NCI-H69 (cell line): ENCODE results near the gene TMEM175.
"Not testable (repeated sequence)": the region's sequence is repeated elsewhere in the genome, so short reads cannot be mapped to it uniquely, and the experiment has no call there.

Source experiments
- DNase-seq: peaks from one replicate; lab custom pipeline; 2025; lab: John Stamatoyannopoulos, UW

TMEM175 gene

DNA sequence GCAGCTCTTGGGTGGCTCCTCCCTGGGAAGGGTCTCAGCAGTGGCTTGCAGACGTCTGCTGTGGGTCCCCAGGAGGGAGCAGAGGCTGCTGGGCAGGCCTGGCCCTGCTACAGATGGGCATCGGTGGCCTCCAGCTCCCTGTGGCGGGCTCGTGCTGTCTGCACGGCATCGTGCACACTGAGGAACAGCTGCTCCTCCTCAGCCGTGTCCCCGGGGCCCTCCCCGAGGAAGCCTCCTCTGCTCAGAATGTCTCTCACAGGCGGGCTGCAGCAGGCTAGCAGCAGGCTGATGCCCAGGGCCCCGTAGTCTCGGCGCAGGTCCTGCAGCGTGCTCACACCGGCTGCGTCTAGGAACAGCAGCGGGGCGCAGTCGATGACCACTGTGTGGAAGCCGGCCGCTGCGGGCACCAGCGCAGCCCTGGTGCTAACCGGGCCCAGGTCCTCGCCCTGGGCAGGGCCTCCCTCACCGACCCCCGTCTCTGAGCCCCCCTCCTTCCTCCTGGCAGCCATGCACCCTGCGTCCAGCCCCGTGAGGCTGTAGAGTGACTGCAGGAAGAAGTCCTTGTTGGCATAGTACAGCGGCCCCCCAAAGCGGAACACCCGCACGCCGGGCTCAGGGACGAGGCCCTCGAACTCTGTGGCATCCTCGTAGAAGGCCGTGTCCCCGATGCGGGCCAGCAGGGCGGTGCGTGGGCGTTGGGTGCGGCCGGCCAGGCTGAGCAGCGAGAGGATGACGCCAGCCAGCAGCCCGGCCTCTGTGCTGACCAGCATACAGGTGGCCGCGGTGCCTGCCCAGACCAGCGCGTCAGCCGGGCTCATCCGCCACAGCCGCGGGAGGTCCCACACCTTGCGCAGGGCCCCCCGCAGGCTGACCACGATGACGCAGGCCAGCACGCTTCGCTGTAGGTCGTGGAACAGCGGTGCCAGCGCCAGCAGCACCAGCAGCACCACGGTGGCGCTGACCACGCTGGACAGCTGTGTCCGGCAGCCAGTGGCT, 56.8 kb downstream of the TMEM175 start:
- no peak for DNase-seq

DNA sequence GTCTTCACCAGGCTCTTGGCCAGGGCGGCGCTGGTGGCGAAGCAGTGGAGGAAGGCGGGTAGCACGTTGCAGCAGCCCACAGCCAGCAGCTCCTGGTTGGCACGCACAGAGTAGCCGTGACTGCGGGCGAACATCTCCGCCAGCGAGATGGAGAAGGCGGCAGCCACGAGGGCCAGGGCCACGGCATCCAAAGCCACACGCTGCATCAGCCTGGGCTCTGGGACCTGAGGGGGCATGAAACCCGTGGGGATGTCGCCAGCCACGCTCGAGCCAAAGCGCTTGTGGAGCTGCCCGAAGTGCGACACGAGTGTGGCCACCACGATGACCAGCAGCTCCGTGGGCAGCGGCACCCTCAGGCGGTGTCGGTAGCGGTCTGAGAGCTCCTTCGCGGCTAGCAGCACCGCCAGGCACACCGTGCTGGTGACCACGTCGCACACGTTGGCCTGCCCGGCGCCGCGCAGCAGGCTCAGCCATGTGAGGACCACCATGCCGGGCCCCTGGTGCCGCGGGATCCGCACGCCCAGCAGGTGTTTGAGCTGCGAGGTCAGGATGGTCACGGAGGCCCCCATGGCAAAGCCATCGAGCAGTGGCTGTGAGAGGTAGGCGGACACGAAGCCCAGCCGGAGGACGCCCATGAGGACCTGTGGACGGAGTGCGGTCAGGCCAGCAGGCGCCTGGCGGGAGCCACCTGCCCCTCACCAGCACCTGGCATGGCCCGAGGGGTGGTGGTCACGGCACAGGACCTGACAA, 57.6 kb downstream of the TMEM175 start:
- DNase-seq = no peak

DNA sequence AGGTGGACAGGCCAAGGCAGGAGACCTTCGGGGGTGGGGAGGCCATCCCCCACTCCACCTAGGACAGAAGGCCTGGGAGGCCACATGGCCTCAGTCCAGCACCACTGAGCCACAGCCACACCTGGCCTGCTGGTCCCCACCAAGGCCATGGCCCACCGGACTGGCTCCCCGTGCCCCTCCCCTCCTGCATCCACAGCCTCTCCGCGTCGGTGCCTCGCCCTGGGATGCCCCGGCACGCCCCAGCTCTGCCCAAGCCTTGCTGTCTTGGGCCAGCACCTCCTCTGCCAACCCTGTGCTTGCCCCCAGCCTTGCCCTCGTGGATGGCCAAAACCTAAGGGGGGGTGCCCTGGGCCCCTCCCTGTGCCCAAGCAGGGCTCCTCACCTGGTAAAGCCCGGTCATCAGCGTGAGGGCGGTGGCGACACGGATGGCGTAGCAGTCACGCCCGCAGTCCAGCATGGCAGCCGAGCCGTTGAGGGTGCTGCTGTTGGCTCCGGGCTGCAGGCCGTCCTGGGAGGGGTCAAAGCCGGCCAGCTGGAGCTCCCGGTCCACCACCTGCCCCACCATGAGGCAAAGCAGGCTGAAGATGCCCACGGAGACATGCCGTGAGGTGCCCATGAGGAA, 58.6 kb downstream of the TMEM175 start:
- no peak for DNase-seq

DNA sequence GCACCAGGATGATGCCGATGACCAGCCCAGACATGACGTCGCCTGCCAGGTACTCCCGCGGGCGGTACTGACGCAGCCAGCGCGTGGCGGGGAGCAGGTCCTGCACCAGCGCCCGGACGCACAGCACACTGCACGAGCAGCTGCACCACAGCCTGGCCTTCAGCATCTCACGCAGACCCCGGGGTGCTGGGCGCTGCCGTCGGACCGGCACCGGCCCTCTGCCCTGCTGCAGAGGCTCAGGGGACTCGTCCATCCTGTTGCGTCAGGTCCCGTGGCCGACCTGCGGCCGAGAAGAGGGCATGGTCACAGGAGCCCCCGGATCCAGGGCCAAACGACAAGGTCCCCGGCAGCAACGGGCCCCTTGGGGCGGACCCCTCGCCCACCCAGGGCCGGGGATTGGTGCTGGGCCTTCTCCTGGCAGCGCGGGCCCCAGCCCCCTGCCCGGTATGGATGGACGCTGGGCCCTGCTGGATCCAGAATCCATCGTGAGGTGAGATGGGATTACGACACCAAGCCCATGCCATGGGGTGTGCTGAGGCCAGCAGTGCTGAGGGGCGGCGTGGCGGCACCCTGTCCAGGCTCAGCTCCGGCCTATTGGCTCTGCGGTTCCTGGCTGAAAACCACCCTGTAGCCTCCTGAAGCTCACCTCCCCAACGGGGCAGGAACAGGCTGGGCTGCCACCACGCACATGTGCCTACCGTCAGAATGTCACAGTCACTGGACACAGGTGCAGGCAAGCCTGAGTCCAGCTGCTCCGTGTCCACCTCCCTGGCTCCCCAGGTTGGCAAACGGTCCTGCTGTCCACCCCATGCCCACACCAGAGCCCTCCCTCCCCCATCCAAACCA, 59.4 kb downstream of the TMEM175 start:
- DNase-seq = no peak

DNA sequence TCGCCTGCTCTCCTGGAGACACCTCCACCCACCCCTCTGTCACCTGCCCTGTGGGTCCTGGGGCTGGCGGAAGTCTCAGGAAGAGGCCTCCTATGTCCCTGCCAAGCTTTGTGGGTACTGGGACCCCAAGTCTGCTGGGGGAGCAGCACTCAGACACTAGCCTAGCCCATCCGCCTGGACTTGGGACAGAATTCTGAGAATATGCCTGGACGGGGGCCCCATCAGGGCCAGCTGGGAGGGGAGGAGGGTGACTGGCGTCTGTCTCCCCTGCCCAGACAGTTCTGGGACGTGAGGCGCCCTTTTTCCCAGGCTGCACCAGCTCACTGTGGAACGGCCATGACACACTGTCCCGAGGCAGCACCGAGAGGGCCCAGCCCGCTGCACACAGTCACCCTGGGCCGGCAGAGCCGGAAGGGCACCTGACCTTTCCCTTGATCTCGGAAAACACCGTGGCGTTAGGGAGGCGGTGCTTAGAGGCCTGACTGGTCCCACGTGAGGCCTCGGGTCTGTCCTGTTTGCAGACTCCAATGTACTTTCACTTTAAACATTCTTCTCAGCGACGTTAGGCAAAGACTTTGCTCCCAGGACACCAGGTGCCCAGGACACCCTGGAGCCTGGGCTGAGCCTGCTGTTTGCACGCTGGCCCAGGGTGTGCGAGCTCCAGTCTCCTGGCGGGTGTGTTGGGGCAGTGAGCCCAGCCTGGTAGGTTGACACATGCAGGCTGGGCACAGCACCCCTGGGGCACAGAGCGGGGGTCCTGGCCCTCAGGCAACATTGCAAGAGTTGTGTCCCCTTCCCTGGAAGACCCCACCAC, 60.2 kb downstream of the TMEM175 start:
- DNase-seq = no peak

DNA sequence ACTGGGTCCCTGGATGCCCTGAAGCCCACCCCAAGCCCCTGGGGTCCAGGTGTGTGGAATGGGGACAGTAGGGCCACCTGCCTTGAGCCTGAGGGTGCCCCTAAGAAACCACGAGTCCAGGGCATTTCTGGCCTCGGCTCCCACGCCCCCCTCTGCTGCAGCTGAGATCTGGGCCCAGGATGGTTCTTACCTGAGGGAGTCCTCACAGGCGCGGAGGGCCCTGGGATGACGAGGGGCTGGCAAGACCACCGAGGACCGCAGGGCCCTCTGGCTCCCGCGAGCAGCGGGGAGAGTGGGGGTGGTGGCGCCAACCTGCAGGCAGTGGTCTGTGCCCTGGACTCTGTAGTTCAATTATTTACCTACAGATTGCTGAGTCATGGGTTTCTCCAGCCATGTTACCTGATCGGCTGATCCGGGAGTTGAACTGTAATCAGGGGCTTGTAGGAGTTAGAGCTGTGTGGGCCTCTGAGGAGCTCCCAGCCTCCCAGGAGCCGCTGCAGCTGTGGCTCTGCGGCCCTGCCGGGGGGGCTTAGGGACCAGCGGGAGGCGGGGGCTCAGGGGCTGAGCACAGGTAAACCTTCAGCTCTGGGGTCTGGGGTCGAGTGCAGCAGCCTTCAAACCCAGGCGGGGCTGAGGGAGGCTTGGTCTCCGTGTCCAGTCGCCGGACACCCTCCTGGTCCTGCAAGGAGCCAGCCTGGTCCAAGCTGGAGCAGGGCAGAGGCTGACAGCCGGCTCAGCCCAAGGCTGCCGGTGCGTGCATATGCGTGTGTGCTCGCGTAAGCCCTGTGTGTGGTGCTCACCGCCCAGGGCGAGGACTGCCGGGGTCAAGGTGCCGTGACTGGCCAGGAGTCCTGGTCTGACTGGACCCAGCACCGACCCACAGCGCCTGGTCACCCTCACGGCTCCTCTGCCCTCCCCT, 61.1 kb downstream of the TMEM175 start, which contains the start of gene SLC26A1:
SLC26A1 (minus strand) TSS at position 294 of the 919 bp plus-strand sequence. CDS start 1,701 bp downstream, outside the sequence.
- no peak for DNase-seq

DNA sequence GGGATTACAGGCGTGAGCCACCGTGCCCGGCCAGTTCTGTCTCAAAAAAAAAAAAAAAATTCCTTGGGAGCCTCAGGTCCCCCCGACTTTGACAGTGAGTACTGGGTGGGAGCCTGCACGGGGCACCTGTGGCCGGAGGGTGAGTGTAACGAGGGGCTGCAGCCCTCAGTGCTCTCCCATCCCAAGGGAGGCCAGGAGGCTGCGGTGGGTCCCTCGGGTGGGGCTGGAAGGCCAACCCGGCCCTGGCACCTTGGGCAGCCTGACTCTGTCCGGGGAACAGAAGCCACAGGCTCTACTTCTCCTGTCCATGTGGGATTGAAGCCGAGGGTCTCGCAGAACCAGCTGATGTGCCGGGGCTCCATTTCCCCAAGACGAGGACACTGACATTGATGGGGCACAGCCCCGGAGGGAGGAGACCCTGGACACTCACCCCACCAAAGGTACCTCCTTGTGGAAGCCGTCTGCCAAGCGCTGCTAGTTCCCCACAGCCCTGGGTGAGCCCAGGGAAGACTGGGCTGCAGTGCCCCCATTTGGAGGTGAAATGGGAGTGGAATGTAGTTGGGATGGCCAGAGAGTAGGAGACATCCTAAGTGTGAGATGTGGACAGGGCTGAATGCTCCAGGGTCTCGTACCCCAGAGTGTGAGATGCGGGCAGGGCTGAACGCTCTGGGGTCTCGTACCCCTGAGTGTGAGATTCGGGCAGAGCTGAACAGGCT, 63.2 kb downstream of the TMEM175 start:
- no peak for DNase-seq

DNA sequence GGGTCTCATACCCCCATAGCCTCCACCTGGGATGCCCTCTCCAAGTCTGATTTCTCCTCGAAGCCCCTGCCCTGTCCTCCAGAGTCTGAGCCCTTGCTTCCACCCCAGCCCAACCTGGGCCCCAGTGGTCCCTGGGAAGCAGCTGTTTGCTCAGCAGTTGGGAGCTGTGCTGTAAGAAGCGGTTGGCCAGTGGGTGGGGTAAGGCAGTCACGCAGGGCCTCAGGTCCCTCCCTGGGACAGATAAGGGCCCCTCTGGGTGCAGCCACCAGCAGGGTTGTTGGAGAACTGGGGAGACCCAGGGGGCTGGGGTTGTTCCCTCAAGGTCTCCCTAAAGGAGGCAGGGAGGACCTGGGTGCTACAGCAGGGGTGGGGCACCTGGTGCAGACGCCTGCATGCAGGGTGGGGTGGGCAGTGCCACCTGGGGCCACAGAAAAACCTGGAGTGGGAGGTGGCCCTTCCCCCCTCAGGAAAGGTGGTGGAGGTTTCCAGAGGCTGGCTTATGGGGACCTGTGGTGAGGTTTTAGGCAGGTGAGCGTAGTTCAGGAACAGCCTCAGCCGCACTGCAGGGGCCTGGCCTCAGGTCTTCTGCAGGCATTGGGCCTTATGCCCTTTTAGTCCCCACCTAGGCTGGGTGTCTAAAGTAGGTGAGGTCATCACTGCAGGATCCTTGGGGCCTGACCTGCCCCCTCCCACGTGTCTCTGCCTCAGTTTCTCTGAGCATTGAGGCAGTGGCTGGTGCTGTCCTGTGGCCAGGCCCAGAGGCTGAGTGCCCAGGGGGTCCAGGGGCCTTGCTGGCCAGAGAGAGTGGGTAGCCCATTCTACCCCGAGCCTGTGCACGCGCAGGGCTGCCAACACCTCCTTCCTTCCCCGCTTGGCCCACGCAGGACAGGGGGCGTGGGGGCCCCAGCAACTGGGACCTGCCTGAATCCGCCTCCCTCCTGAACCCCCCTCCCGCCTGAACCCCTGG, 64.1 kb downstream of the TMEM175 start:
- no peak for DNase-seq

DNA sequence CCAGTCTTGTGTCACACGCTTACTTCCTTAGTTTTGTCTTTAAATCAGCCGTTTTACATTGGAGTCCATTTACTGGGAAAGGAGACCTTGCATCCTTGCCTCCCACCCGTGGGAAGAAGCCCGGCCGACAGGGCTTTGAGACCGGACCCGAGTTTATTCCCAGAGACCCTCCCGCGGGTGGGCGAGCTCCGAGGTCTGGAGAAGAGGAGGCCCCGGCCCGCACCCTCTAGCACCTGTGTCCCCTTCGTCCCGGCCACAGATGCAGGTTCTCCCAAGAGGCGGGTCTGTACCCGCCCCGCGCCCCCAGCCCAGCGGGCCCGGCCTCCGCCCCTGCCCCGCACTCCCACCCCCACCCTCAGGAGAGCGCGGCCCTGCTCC, 64.7 kb downstream of the TMEM175 start:
- DNase-seq = no peak

DNA sequence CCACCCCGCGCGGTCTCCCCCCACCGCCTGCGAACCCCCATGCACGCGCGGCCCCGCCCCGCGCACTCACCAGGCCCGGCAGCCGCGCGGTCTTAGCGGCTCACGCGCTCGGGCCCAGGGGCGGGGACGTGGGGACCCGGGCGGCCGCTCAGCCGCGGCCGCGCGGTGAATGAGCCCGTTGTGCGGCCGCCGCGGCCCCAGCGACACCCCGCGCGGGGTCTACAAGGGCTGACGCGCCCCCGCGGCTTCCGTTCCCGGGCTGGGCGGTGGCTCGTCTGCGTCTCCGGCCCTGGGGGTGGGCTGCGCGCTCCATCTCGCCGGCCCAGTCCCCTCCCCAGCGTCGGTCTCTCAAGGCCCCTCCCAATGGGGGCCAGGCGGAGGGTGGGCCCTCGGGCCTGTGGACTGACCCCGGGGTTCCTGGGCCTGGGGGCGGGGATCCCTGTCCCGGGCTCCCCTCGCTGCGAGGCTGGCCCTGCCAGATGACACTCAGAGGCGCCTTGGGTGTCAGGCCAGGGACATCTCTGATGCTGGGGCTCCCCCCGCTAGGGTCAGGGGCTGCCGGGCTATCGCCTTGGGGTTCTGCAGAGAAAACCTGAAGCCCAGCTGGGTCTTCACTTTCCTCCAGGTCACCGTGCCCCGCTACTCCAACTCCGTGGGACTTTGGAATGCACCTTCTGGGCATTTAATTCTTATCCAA, 65.3 kb downstream of the TMEM175 start:
- DNase-seq = peak; percentile 27

DNA sequence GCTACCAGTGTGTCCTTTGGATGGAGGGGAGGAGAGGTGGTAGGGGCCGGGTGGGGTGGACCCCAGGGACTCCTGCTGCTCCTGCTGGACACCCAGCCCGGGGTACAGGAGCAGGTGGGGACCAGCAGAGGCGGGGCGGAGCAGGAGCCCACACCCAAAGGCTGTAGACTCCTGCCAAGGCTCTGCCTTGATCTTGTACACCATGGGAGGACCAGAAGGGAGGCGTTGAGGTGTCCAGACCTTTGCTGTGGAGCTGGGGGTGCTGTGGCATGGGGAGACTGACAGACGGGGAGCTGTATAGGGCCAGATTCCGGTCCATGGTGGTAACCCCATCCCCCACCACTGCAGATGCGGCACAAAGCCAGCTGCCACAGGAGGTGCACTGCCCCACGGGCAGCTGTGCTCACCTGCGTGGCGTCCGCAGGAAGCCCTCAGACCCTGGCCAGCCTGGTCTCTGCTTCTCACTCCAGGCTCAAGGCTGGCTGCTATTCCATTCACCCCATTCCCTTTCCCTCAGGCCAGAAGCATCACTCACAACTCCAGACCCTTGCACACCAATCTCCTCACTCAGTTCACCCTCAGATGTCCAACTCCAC, 65.9 kb downstream of the TMEM175 start:
- no peak for DNase-seq

DNA sequence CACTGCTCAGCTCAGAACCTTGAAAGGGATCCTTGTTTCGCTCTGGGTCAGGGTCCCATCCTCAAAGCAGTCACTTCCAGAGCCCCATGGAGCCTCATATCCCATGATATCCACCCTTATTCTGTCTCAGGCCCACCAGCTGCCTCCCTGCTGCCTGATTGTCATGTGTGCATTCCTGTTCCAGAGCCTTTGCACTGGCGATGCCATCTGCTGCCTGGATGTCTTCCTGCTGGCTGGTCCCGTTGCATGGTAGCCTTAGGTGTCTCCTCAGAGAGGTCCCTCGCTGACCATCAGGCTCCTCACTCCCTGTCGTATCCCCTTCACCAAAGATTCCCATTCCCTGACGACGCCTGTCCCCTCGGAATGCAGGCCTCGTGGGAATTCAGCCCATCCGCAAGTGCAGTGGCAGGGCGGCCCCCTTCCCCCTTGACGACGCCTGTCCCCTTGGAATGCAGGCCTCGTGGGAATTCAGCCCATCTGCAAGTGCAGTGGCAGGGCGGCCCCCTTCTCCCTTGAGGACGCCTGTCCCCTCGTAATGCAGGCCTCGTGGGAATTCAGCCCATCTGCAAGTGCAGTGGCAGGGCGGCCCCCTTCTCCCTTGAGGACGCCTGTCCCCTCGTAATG, 67.1 kb downstream of the TMEM175 start:
- DNase-seq = not testable (repeated sequence)

DNA sequence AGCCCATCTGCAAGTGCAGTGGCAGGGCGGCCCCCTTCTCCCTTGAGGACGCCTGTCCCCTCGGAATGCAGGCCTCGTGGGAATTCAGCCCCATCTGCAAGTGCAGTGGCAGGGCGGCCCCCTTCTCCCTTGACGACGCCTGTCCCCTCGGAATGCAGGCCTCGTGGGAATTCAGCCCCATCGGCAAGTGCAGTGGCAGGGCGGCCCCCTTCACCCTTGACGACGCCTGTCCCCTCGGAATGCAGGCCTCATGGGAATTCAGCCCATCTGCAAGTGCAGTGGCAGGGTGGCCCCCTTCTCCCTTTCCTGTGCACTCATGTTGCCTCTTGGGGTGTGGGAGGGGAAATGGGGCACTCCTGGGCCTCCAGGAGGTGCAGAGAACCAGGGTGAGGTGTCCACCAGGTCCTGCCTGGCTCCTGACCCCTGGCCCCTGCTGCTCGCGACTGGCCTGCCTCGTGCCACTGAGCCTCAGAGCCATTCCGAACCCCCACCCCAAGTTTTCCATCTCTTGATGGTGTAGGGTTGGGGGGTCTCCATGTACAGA, 67.7 kb downstream of the TMEM175 start:
- DNase-seq = no peak

DNA sequence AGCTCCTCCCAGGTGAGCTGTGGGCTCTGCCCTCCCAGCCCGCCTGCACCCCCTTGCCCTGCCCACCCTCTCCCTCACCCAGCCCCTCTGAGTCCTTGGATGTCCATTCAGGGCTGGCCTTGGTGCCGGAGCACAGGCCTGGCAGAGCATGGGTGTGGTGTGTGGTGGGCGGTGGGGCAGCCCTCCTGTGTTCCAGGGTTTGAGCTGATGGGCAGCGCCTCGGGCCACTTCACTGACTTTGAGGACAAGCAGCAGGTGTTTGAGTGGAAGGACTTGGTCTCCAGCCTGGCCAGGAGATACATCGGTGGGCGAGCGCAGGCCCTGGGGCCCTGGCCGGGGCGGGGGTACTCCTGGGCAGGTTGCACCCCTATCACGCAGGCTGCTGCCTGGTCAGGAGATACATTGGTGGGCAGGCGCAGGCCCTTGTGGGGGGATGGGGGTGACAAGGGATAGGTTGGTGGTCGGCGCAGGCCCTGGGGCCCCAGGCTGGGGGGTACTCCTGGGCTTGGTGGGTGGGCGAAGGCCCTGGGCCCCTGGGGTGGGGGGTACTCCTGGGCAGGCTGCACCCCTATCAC, 68.5 kb downstream of the TMEM175 start:
- no peak for DNase-seq

DNA sequence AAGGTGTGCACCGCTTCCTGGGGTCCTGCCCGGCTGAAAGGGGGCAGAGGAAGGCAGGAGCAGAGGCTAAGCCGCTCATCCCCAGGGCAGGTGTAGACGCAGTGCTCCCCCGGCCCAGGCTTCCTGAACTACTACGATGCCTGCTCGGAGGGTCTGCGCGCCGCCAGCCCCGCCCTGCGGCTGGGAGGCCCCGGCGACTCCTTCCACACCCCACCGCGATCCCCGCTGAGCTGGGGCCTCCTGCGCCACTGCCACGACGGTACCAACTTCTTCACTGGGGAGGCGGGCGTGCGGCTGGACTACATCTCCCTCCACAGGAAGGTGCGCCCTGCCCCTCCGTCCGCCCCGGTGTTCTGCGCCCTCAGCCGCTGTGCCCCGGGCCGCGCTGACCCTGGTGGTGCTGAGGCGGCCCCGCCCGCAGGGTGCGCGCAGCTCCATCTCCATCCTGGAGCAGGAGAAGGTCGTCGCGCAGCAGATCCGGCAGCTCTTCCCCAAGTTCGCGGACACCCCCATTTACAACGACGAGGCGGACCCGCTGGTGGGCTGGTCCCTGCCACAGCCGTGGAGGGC, 69.4 kb downstream of the TMEM175 start:
- no peak for DNase-seq
